ENCODE measurements around the gene PGF. TPM values are rescaled to one million over a fixed set of nuclear protein-coding genes. Genes with fewer than 3 reads are reported as not detected.

PGF gene
- total RNA-seq, 2 donors from 2014 or later, result 5.0 to 7.6 TPM

DNA sequence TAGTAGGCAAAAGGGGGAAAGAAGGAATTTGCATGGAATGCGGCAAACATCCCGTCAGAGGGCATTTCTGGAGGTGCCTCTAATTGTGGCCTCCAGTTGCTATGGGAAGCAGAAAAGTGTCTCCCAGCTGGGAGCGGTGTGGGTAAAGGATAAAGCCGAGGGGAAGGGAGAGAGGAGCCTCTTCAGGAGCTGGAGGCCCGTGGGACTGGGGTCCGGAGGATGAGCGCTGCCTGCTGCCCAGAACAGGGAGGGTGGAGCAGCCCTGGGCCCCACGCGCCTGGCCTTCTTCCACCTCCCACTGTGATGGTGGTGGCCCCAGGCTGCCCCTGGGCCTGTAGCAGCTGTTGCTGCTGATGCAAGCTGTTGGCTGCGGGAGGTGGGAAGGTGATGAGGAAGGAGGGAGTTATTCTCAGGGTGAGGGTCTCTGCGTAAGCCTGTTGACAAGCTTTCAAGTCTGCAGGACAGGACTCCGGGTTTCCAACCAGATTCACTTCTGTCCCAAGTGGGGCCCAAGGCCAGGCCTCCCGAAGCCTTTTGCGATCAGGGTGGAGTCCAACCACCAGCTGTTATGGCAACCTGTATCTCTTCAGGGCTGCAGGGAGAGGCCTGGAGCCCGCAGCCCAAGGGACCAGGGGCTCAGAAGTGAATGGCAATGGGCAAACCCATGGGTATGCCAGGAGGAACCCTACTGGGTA, 19.1 kb upstream of the PGF start:
- no peaks in the 10 kb centered on the region for H3K9me3 Mint-ChIP-seq
- Histone ChIP-seq H3K36me3 (ENCODE audit: control insufficient read depth, insufficient read depth, low read length) (no peaks in the 10 kb centered on the region), H3K27me3 (ENCODE audit: control insufficient read depth, insufficient read depth, low read length, poor library complexity, severe bottlenecking) (no peaks in the 10 kb centered on the region), H3K9me3 (ENCODE audit: control insufficient read depth, low read length) (no peaks in the 10 kb centered on the region), H3K4me1 (ENCODE audit: control insufficient read depth, insufficient read depth, low read length) (peaks cover 12% of the 10 kb centered on the region), H3K4me3 (ENCODE audit: low read length) (no peak overlapping the region), H3K9ac (ENCODE audit: extremely low read depth, low read length, poor library complexity, severe bottlenecking) (no peak overlapping the region), H3K27ac (ENCODE audit: low read depth, low read length) (no peak overlapping the region)
- WGBS, 2 experiments (ENCODE audit: insufficient coverage in 1 of 2, insufficient read length in 1 of 2), result 51 to 84% methylated on average over 8 to 15 of the region's 15 CpGs
- peak overlapping the region; percentile 12 for H3K27ac Mint-ChIP-seq
- TF ChIP-seq, protein P1, sequence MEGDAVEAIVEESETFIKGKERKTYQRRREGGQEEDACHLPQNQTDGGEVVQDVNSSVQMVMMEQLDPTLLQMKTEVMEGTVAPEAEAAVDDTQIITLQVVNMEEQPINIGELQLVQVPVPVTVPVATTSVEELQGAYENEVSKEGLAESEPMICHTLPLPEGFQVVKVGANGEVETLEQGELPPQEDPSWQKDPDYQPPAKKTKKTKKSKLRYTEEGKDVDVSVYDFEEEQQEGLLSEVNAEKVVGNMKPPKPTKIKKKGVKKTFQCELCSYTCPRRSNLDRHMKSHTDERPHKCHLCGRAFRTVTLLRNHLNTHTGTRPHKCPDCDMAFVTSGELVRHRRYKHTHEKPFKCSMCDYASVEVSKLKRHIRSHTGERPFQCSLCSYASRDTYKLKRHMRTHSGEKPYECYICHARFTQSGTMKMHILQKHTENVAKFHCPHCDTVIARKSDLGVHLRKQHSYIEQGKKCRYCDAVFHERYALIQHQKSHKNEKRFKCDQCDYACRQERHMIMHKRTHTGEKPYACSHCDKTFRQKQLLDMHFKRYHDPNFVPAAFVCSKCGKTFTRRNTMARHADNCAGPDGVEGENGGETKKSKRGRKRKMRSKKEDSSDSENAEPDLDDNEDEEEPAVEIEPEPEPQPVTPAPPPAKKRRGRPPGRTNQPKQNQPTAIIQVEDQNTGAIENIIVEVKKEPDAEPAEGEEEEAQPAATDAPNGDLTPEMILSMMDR (conservative IDR thresholded peaks at IDR 0.05), result no peak
- H3K27me3 Mint-ChIP-seq (ENCODE audit: insufficient read depth), result peaks cover 2% of the 10 kb centered on the region
- no peaks in the 10 kb centered on the region for H3K36me3 Mint-ChIP-seq (ENCODE audit: low read depth)
- peaks cover 17% of the 10 kb centered on the region for H3K4me1 Mint-ChIP-seq
- peak; percentile 75 for DNase-seq
- H3K4me3 Mint-ChIP-seq, result no peak overlapping the region

DNA sequence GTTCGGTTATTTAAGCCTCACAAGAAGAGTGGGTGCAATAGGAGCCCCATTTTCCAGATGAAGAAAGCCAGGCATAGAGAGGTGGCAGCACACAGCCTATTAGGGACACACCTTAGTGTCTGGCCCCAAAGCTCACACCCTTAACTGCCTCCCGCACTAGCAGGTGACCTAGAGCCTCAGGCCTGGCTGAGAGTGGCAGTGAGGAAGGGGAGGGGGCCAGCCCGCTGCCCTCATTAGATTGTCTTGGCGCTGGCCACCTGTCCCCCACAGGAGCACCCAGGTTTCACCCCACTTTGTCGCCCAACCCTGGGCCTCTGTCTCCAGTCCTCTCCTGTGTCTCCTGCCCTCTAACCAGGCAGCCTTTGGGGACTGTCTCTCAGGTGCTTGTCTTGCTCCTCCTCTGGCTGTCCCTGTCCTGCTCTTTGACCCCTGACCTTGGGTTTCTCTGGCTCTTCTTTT, 18.5 kb upstream of the PGF start:
- no peak for DNase-seq
- peaks cover 15% of the 10 kb centered on the region for H3K4me1 Mint-ChIP-seq
- Histone ChIP-seq H3K36me3 (ENCODE audit: control insufficient read depth, insufficient read depth, low read length) (no peaks in the 10 kb centered on the region), H3K27me3 (ENCODE audit: control insufficient read depth, insufficient read depth, low read length, poor library complexity, severe bottlenecking) (no peaks in the 10 kb centered on the region), H3K27ac (ENCODE audit: low read depth, low read length) (no peak overlapping the region), H3K9ac (ENCODE audit: extremely low read depth, low read length, poor library complexity, severe bottlenecking) (no peak overlapping the region), H3K4me1 (ENCODE audit: control insufficient read depth, insufficient read depth, low read length) (peaks cover 8% of the 10 kb centered on the region), H3K9me3 (ENCODE audit: control insufficient read depth, low read length) (no peaks in the 10 kb centered on the region), H3K4me3 (ENCODE audit: low read length) (no peak overlapping the region)
- WGBS, 2 experiments (ENCODE audit: insufficient coverage in 1 of 2, insufficient read length in 1 of 2), result 82 to 94% methylated on average over 2 to 5 of the region's 5 CpGs
- H3K27ac Mint-ChIP-seq, result peak overlapping the region; percentile 12
- peaks cover 2% of the 10 kb centered on the region for H3K27me3 Mint-ChIP-seq (ENCODE audit: insufficient read depth)
- H3K4me3 Mint-ChIP-seq, result no peak overlapping the region
- TF ChIP-seq, protein P1 (conservative IDR thresholded peaks at IDR 0.05), result no peak
- no peaks in the 10 kb centered on the region for H3K36me3 Mint-ChIP-seq (ENCODE audit: low read depth)
- no peaks in the 10 kb centered on the region for H3K9me3 Mint-ChIP-seq

DNA sequence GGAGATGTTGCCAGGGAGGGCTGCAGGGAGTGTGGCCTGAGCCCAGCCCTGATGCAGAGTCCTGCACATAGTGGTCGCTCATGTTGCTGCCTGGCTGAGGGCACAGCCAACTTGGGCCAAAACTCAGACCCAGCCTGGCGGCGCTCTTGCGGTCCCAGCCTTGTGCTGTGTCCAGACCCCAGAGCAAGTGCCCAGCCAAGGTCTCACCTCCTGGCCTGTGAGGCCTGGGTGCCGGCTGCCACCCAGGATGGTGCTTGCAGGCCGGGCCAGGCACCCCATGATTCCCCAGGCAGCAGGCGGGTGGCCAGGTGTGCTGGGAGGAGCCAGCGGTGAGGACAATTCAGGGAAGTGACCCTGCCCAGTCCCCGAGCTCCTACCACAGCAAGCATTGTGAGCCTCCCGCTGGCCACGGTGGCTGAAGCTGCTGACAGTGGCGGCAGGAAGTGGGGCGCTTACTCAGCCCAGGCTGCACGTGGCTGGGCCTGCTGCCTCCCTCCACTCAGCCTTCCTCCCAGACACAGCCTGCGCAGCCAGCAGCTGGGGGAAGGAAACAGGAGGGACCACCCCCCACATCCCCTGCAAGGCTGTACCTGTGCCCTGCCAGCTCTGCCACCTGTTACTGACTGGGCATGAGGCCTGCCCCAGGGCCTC, 17.7 kb upstream of the PGF start:
- Mint-ChIP-seq H3K27me3 (ENCODE audit: insufficient read depth) (peaks cover 2% of the 10 kb centered on the region), H3K9me3 (no peaks in the 10 kb centered on the region), H3K4me3 (no peak overlapping the region), H3K36me3 (ENCODE audit: low read depth) (no peaks in the 10 kb centered on the region), H3K4me1 (peaks cover 7% of the 10 kb centered on the region), H3K27ac (no peak overlapping the region)
- no peak overlapping the region for H3K4me3 ChIP-seq (ENCODE audit: low read length)
- peak; percentile 66 for DNase-seq
- H3K9ac ChIP-seq (ENCODE audit: extremely low read depth, low read length, poor library complexity, severe bottlenecking), result no peak overlapping the region
- WGBS, 2 experiments (ENCODE audit: insufficient coverage in 1 of 2, insufficient read length in 1 of 2), result 88 to 90% methylated on average over 12 to 15 of the region's 15 CpGs
- H3K9me3 ChIP-seq (ENCODE audit: control insufficient read depth, low read length), result no peaks in the 10 kb centered on the region
- no peak overlapping the region for H3K27ac ChIP-seq (ENCODE audit: low read depth, low read length)
- no peaks in the 10 kb centered on the region for H3K36me3 ChIP-seq (ENCODE audit: control insufficient read depth, insufficient read depth, low read length)
- H3K27me3 ChIP-seq (ENCODE audit: control insufficient read depth, insufficient read depth, low read length, poor library complexity, severe bottlenecking), result no peaks in the 10 kb centered on the region
- TF ChIP-seq, protein P1 (conservative IDR thresholded peaks at IDR 0.05), result no peak
- peaks cover 4% of the 10 kb centered on the region for H3K4me1 ChIP-seq (ENCODE audit: control insufficient read depth, insufficient read depth, low read length)

Measured in endodermal cell (in vitro differentiated cells).